Measurements from ENCODE around the gene ABL1.

Gene ABL1

DNA sequence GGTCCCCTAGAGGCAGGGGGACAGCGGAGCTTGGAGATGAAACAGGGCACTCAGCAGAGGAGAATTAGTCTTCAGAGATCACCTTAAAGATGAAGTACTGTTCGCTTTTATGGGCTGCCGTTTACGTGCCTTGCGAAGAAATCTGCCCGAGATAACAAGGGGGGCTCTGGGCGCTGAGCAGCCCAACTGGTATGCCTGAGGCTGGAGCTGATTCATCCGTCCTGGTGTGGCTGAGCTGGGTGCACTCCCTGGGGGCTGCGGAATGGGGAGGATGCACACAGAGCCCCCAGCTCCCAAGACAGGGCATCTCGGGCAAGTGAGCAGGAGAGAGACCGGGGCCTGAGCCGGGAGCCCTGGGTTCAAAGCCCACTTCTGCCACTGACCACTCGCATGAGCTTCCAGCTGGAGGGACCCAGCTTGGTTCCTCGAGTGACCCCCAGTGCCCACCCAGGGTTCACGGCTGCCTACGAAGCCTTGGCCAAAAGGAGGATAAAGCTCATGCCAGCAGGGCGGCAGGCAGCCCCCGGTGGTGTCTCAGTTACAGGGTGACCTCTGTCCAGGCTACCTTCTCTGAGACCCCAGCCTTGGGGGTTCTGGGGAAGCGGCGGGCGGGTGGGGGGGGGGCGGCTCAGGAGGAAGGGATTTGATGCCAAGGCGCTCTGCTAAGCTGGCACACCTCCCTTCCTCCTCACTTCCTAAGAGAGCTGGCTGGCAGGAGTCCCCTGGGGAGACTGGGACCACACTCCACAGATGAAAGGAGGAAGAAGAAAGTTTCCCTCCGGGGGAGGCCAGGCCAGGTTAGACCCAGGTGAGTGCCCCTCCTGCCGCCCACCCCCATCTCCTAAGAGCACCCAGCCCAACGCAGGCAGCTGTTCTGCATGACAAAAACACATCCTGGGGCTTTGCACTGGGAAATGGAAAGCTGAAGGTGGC, 98.3 kb downstream of the ABL1 start:
- no peak for DNase-seq (ENCODE audit: low spot score)

DNA sequence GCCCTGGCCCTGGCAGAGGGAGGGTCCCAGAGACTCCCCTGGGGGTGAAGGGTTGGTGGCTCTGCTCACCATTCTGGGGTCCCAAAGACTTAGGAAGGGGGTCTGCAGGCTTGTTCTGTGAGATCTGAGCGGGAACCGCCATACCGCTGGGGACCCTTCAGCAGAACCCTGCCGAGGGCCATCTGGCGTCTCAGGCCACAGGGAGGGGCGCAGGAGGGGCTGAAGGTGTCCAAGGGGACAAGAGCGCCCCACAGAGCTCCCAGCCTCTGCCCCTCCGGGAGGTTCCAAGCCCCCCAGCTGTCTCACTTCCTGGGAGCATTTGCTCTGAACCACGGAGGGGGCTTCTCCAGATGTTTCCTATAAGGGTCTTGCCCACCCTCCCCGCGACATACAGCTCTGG, 99.2 kb downstream of the ABL1 start:
- no peak for DNase-seq (ENCODE audit: low spot score)

- DNase-seq (ENCODE audit: low spot score) = no peak
Measured at GRCh38 chr9:130934702-130935647, 99.9 kb downstream of the ABL1 start.

- no peak for DNase-seq (ENCODE audit: low spot score)
Measured at GRCh38 chr9:130935648-130936271, 100.7 kb downstream of the ABL1 start.

- no peak for DNase-seq (ENCODE audit: low spot score)
Measured at GRCh38 chr9:130936285-130937117, 101.4 kb downstream of the ABL1 start.

All from HuH-7.5 (cell line).